ENCODE results near the gene KCNJ2.

The KCNJ2 gene

DNA sequence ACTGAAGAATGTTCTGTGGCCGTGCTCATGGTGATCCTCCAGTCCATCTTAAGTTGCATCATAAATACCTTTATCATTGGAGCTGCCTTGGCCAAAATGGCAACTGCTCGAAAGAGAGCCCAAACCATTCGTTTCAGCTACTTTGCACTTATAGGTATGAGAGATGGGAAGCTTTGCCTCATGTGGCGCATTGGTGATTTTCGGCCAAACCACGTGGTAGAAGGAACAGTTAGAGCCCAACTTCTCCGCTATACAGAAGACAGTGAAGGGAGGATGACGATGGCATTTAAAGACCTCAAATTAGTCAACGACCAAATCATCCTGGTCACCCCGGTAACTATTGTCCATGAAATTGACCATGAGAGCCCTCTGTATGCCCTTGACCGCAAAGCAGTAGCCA, 36.8 kb upstream of the KCNJ2 start:
- Histone ChIP-seq H3K27me3 (ENCODE audit: insufficient read depth, poor library complexity, severe bottlenecking) (no peaks in the 10 kb centered on the region), H3K4me3 (replicated peaks; ENCODE audit: insufficient read depth, low read length) (no peak overlapping the region), H3K27ac (replicated peaks) (no peak overlapping the region)
- TF ChIP-seq, protein P1, sequence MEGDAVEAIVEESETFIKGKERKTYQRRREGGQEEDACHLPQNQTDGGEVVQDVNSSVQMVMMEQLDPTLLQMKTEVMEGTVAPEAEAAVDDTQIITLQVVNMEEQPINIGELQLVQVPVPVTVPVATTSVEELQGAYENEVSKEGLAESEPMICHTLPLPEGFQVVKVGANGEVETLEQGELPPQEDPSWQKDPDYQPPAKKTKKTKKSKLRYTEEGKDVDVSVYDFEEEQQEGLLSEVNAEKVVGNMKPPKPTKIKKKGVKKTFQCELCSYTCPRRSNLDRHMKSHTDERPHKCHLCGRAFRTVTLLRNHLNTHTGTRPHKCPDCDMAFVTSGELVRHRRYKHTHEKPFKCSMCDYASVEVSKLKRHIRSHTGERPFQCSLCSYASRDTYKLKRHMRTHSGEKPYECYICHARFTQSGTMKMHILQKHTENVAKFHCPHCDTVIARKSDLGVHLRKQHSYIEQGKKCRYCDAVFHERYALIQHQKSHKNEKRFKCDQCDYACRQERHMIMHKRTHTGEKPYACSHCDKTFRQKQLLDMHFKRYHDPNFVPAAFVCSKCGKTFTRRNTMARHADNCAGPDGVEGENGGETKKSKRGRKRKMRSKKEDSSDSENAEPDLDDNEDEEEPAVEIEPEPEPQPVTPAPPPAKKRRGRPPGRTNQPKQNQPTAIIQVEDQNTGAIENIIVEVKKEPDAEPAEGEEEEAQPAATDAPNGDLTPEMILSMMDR (IDR thresholded peaks at IDR 0.05; ENCODE audit: insufficient read depth, low read length) = no peak
- TF ChIP-seq, protein P2, sequence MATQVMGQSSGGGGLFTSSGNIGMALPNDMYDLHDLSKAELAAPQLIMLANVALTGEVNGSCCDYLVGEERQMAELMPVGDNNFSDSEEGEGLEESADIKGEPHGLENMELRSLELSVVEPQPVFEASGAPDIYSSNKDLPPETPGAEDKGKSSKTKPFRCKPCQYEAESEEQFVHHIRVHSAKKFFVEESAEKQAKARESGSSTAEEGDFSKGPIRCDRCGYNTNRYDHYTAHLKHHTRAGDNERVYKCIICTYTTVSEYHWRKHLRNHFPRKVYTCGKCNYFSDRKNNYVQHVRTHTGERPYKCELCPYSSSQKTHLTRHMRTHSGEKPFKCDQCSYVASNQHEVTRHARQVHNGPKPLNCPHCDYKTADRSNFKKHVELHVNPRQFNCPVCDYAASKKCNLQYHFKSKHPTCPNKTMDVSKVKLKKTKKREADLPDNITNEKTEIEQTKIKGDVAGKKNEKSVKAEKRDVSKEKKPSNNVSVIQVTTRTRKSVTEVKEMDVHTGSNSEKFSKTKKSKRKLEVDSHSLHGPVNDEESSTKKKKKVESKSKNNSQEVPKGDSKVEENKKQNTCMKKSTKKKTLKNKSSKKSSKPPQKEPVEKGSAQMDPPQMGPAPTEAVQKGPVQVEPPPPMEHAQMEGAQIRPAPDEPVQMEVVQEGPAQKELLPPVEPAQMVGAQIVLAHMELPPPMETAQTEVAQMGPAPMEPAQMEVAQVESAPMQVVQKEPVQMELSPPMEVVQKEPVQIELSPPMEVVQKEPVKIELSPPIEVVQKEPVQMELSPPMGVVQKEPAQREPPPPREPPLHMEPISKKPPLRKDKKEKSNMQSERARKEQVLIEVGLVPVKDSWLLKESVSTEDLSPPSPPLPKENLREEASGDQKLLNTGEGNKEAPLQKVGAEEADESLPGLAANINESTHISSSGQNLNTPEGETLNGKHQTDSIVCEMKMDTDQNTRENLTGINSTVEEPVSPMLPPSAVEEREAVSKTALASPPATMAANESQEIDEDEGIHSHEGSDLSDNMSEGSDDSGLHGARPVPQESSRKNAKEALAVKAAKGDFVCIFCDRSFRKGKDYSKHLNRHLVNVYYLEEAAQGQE (IDR thresholded peaks at IDR 0.05; ENCODE audit: insufficient replicate concordance, low read depth) = no peak
- no peak for DNase-seq (ENCODE audit: low read depth in 1 of 2, low spot score in 1 of 2)

DNA sequence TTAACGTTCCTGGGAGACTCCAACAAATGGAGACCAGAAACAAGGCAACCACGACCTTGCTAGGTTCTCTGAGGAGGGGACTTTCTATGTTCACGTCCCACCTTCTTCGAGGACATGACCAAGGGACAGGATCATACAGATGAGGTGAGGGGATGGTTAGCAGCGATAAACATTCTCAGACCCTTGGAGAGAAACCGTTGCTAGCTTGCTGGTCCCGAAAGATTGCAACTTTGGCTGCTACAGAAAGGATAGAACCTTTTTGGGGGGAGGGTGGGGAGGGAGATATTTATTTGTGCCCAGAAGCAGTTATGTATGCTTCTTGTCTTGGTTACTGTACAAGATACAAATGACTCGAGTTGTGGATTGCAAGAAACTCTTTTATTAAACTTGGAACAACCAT, 35.3 kb upstream of the KCNJ2 start:
- no peak for DNase-seq (ENCODE audit: low read depth in 1 of 2, low spot score in 1 of 2)
- Histone ChIP-seq H3K4me3 (replicated peaks; ENCODE audit: insufficient read depth, low read length) (no peak overlapping the region), H3K27ac (replicated peaks) (no peak overlapping the region), H3K27me3 (ENCODE audit: insufficient read depth, poor library complexity, severe bottlenecking) (no peaks in the 10 kb centered on the region)
- TF ChIP-seq, protein P2 (IDR thresholded peaks at IDR 0.05; ENCODE audit: insufficient replicate concordance, low read depth) = no peak
- TF ChIP-seq, protein P1 (IDR thresholded peaks at IDR 0.05; ENCODE audit: insufficient read depth, low read length) = no peak
- TF ChIP-seq SPI1 (IDR thresholded peaks at IDR 0.05; ENCODE audit: borderline replicate concordance, low read depth) (no peak), GABPA (IDR thresholded peaks at IDR 0.05; ENCODE audit: low read depth) (no peak)

DNA sequence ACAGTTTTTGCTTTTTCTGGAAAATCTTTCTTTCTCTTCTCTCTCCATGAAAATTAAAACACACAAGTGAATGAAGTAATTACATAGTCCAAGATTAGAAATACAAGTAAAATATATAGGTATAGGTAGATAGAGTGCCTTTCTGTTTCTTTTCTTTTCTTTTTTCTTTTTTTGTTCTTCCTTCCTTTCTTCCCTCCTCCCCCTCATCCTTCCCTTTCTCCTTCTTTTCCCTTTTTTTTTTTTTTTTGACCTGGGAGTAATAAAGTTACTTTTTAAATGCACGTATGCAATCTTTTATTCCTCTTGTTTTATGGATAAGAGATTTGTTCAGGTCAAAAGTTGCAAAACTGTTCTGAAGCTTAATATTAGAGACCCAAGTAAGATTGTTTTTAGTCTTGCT, 34.6 kb upstream of the KCNJ2 start:
- Histone ChIP-seq H3K4me3 (replicated peaks; ENCODE audit: insufficient read depth, low read length) (no peak overlapping the region), H3K27me3 (ENCODE audit: insufficient read depth, poor library complexity, severe bottlenecking) (no peaks in the 10 kb centered on the region), H3K27ac (replicated peaks) (no peak overlapping the region)
- DNase-seq (ENCODE audit: low read depth in 1 of 2, low spot score in 1 of 2) = no peak
- no peak for TF ChIP-seq SPI1 (IDR thresholded peaks at IDR 0.05; ENCODE audit: borderline replicate concordance, low read depth)
- TF ChIP-seq GABPA (IDR thresholded peaks at IDR 0.05; ENCODE audit: low read depth) = no peak
- TF ChIP-seq, protein P1 (IDR thresholded peaks at IDR 0.05; ENCODE audit: insufficient read depth, low read length) = no peak
- TF ChIP-seq, protein P2 (IDR thresholded peaks at IDR 0.05; ENCODE audit: insufficient replicate concordance, low read depth) = no peak
- no peak for TF ChIP-seq POLR2AphosphoS5 (IDR thresholded peaks at IDR 0.05; ENCODE audit: low read depth)
